Hematopoietic multipotent progenitor cell treated with erythropoietin and hydrocortisone succinate and interleukin-3 and kit ligand, for 17 days (in vitro differentiated cells): Measurements from ENCODE around the gene PRKN.

Source experiments
- DNase-seq: peaks from one replicate; pipeline ENCODE4 v3.0.0-alpha.2; 2015; ENCODE audit warnings: low spot score

The PRKN gene

DNA sequence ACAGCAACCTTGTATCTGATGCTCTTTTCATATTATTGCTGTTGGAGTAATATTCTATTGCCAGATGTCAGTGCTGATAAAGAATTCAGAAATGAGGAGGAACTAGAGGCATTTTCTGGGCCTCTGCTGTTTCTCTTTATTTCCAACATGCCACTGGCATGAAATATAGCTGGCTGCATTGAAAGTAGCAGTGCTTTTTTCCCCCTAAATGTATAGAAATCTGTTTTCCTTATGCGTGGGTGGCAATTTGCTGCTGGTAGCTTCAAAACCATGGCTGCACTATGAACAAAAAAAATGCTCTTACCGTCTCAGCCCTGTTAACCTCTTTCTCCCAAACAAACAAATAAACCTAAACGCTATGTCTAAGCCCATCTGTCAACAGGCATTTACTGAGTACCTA lies 1011.4 kb downstream of the PRKN start:
- DNase-seq = no peak

DNA sequence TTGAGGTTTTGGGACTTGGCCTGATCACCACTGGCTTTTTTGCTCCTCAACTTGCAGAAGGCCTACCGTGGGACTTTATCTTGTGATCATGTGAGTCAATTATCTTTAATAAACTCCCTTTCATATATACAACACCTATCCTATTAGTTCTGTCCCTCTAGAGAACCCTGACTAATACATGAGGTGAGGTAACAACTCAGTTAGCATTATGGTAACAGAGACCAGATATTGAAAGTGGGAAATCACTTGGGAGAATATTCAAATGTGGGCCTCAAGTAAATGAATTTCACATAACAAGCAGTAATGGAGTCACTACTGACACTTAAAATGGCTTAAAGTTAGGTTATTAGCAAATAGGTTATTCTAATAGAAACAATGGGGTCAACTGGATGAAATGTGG lies 1015.6 kb downstream of the PRKN start:
- DNase-seq = no peak

DNA sequence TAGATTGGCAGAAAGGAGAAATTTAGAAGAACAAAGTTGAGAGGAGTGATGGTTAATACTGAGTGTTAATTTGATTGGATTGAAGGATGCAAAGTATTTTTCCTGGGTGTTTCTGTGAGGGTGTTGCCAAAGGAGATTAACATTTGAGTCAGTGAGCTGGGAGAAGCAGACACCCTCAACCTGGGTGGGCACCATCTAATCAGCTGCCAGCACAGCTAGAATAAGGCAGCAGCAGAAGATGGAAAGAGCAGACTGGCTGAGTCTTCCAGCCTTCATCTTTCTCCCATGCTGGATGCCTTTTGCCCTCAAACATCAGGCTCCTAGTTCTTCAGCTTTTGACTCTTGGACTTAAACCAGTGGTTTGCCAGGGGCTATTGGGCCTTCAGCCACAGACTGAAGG lies 1016.1 kb downstream of the PRKN start:
- no peak for DNase-seq

DNA sequence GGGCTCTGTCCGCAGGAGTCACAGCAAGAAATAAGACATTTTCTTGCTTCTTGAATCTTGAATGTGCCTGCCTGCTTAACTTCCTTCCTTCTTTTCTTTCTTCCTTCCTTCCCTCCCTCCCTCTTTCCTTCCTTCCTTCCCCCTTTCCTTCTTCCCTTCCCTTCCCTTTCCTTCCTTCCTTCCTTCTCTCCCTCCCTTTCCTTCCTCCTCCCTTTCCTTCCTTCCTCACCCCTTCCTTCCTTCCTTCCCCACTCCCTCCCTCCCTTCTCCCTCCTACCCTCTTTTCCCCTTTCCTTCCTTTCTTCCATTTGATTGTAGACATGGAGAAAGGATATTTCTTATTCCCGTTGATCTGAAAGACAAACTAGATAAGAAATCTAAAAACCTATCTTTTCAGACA lies 1016.9 kb downstream of the PRKN start:
- DNase-seq = no peak

DNA sequence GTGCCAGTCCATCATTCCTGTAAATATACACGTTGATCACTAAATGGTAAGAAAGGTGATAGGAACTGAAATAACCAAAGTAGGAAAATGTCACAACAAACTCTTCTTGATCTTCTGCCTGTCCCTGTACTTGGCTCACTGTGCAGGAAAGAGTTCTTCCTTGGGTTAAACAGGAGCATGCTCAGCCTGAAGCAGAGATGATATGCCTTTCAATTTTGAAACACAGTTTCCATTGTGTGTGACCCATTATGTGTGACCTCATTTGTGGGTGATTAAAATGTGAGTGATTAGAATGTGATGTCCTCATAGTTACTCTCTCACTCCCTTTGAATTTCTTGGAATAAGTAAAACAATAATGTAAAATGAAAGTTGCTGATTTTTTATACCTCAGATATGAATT lies 1026.5 kb downstream of the PRKN start:
- DNase-seq = no peak

DNA sequence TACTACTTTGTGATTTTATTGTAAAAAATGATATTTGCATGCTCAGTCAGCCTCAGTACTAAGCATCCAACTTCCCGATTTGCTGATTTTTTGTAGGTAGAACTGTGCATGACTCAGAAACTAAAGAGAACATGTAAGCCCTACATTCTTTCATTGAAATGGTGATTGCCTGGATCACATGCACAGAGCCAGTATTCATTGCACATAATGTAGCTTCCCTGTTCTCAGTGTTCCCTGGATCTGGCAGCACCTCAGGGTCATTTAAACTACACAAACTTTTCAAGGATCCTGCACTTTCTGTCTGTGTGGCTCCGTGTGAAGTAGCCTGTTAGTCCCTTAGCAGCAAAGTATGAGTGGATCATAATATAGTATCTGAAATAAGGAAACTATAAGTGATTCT lies 1030.8 kb downstream of the PRKN start:
- no peak for DNase-seq

DNA sequence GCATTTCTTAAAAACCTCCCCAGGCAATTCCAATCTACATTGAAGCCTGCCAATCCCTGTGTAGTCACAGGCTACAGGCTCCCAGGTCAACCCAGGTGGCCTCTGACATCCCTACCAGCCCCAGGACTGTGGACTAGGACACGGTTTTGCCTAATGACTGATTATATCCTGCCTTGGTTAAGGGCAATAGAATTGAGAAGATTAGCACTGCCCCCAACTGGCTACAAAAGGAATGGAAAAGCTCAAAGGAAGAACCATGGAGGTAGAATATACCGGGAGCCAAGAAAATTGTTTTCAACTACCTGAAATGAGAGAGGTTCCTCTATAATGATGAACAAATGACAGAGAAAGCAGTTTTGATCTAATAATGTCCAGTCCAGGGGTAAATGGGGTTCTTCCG lies 1032.6 kb downstream of the PRKN start:
- no peak for DNase-seq

DNA sequence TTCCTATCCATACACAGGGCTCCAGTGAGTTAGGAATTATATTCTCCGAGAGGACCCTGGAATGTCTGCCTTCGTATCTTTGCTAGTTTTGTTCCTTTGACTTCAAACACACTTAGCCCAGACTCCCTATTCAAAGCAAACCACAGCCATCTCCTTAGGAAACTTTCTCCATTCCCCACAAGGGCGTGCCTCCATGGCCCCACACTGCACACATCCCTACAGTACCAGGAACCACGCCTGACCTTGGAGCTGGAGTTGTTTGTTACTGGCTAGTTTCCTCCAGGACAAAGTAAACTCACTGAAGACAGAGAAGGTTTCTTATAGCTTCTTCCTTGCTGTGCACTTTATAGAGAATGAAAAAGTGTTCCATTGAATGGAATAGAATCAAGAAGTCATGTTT lies 1040.9 kb downstream of the PRKN start:
- no peak for DNase-seq

DNA sequence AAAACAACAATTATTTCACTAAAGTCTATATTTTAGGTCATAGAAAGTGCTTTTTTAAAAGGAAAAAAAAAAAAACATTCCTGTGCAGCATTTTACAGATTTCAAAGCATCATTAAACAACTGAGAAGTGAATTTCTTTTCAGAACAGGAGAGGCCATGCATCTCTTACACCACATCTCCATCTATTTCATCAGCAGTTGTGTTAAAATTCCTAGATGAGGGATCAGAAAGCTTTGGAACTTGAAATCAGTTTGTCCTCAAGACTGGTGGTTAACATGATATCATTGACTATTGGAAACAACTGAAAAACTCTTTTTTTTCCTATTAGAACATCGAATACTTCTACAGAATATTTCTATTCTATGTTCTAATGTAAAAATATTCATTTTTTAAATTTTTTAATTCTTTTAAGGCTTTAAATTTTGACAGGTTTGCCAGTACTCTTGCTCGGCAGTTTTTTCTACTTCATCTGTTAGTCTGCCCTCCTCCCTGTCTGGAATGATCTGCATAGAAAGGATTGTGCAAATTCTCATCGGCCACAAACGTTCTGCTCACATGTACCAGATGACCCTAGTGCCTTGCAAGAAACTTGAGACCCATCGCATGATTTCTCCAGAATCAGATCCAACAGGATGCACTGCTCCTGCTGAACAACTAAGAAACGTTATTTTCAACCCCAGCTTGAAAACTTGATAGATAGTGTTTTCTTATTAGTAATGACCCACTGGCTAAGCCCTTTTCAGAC lies 1042.7 kb downstream of the PRKN start:
- DNase-seq = no peak

DNA sequence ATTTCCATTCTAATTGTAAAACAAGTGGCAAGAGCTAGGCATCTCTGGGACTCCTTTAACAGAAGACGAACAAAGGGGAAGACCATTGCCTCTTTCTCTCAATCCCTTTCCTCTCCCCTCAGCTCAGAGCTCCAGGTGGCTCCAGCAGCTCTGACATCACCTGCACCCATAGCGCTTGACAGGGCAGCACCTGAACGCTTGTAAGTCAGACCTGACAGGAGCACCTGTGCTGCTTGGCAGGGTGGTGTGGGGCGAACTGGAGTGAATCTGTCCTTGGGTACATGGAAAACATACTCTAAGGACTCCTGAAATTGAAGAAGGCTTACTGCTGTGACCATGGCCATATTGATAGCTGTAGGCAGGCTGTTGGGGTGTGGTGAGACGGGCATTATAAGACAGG lies 1044.2 kb downstream of the PRKN start:
- no peak for DNase-seq

DNA sequence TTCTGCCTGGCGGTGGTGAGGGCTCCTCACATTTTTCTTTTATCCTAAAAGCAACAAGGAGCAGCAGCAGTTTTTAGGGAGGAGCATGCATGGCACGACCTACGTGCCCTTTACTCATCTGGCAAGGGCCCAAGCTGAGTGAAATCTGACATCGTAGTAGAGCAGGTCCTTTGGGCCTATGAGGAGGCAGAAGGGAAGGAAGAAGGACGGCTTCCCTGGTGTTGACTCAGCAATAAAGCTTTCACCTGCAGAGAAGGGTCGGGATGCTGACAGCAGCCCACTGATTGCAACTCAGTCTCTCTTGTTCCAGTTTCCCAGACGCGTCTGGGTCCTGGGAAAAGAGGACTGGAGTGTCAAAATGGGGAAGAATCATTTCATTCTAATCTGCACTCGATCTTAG lies 1044.6 kb downstream of the PRKN start:
- no peak for DNase-seq

DNA sequence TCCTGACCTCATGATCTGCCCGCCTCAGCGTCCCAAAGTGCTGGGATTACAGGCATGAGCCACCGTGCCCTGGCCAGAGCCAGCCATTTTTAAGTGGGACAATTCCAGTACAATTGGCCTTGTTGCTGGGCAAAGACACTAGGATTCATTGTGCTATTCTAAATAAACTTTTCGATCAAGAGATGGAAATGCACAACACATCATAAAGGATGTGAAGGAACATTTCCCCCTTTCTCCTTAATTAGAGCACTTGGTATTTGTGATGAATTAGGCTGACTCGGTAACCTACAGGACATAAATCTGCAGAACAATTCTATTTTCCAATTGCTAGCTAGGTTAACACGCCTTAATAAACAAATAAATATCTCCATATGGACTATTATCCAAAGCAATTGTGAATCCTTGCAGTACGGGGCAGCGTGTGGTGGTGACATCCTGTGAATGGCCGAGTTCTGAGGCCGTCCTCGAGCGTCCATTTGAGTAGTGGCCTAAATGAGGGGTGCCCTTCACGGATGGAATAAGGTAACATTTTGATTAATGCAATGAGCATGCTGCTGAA lies 1047.5 kb downstream of the PRKN start:
- DNase-seq = no peak

DNA sequence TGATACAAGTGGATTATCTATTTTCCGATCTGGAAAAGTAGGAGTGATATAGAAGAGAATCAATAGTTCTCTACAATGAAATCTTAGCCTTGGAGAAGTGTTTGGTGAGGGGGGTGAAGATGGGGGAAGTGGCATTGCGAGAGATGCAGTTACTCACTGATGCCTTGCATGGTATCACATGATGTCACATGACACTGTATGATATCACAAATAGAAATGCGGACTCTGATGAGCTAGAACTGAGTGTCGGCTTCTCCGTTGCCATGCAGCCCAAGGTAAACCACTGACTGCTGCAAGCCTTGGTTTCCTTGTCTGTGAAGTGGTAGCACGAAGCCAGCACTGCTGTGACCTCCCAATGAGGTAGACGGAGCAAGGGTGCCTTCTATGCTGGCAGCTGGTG lies 1050.4 kb downstream of the PRKN start:
- DNase-seq = no peak

DNA sequence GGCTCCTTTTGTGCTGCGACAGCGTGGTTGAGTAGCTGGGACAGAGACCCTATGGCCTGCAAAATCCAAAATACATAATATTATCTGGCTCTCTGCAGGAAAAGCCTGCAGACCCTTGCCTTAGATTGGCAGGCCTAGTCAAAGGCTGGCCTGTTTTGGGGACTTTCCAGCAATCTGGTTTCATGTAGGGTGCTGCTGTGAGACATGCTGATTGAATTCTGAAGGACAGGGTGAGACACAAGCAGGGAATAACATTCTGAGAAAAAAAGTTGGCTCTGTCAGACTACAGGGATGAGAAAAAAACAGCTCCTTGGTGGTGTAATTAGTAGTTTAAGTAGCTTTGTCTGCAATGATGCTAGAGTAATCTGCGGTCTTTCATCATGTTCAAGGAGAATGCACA lies 1051.0 kb downstream of the PRKN start:
- DNase-seq = no peak

DNA sequence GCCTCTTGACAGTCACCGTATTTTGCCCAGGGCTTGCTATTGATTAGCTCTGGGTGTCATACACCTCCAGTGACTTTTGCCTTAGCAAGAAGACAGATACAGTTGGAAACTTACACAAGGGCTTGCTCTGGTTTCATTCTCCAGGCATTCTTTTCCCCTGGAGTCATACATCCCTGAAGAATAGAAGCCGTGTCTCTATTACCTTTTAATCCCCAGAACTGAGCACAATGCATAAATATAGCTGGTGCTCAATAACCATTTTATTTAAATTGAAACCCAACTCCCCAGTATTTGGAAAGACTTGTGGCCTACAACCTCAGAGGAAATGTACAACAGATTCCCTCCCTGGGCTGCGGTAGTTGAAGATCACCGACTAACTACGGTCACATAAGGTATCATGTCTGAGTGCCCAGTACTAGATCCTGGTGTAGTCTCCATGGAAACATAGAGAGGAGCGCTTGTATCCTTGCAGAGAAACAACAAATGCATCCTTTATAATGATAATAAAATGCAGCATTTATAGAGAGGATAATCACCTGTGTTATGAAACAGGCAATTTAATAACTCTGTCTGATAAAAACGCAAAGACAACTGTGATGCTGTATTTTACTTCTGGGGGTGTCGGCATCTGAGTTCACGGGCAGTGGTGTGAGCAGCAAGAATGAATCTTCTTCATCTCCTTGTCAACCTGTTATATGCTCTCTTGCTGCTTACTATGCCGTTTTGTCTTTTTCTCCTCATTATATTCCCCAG lies 1052.5 kb downstream of the PRKN start:
- DNase-seq = no peak

DNA sequence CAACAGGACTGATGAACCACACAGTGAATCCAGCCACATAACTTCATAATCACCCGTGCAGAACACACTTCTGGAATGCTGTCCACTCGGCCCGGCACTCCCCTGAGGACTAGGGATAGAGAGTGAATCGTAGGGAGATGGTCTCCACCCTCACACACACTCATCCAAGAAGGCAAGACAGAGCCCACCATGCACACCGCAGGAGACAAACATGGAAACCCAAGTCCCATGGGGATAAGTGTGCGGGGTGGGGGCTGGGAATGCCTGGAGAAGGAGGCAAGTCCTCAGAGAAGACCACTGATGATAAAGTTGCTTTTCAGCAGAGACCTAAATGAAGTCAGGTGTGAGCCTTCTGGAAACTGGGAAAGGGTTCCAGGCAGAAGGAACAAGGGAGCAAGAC lies 1054.5 kb downstream of the PRKN start:
- DNase-seq = no peak

DNA sequence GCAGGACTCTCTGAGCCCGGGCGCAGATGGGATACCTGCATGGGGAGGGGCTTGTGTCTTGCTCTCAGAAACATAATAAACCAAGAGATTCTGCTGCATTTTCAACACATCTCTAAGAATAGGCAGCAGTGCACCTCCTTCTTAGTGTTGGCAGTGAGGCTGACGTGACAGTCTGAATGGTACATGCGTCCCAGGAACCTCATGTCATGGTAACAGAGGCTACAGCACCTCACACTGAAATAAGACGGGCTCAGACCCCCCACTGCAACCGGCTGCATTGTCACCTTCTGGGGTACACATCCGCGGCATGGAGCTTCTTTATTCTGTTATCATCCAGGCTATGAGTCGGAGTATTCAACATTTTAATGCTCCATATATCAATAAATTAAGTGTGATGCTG lies 1056.4 kb downstream of the PRKN start:
- DNase-seq = no peak

DNA sequence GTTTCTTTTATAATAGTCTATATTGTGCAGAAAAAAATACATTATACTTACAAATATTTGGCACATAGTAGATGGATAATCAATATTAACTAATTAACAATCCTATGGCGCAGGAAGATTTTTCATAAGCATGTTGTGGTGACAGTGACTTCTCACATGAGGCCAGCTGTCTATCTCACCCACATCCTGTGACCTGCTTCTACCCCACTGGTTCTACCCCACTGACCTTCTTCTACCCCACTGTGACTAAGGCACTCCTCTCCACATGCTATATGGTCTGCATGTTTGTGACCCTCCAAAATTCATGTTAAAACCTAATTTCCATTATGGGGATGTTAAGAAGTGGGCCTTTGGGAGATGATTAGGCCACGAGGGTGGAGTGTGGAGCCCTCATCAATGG lies 1058.9 kb downstream of the PRKN start:
- no peak for DNase-seq

DNA sequence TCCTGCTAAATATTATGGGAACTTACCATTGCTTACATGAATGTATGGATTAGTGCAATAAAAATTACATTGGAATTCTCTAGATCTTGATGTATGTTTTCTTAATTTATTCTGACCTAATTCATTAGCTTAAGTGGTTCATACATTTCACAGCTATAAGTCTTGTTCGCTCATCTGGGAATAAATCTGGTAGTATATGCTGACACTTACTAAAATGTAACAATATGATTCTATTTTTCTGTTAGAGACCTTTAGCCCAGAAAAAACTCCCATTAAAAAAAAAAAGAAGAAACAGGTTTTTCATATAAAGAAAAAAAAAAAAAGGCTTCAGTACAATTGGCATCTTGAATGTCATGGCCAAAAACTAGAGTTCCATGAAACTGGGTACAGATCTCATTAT lies 1059.6 kb downstream of the PRKN start:
- no peak for DNase-seq

DNA sequence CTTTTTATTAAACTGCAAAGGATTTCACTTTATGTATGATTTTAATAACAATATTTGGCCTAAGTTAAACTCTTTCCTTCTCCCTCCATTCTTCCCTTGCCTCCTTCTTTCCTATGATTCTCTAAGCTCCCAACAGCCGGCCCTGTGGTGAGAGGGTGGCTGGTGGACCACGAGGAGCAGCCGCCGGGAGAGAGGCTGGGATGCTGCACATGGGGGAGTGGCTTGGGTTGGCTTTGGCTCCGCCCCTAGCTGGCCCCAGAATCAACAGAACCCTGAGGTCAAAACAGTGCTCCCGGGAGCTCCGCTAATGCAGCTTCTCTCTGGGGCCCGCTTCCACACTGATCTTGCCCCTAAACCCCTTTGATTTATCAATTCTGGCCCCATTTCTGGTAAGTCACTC lies 1063.9 kb downstream of the PRKN start:
- no peak for DNase-seq

DNA sequence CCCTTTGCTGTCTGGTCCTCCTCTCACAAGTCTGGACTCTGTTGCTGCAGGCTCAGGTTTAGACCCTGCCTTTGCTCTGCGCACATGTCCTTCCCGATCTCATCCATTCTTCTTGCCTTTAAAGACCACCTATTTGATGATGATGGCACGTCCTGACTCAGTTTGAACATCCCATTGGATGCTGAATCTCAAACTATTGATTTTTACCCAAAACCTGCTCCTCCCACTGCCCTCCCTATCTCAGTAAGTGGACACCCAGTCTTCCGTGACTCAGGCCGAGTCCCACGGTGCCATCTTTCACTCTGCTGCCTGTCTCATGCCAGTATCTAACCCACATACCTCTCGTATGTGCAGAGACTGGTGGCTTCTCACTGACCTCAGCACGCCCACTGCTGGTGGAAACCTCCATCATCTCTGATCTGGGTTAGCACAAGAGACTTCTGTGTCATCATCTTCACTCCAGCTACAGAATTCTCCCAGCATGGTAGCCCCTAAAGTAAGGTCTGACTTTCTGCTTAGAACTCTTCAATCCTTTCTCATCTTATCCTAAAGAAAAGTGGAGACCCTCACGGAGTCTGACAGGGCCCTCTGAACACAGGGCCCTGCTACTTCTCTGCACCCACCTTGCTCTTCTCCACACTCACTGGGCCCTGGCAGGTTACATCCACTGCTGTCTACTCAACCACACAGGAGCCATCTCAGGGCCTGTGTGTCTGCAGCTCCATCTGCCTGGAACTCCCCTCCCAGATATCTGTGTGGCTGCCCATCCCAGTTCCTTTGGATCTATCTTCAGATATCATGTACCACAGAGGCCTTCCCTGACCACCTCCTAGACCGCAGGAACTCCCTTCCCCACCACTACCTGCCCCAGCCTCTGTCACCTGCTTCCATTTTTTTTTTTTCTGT lies 1066.6 kb downstream of the PRKN start:
- DNase-seq = no peak

DNA sequence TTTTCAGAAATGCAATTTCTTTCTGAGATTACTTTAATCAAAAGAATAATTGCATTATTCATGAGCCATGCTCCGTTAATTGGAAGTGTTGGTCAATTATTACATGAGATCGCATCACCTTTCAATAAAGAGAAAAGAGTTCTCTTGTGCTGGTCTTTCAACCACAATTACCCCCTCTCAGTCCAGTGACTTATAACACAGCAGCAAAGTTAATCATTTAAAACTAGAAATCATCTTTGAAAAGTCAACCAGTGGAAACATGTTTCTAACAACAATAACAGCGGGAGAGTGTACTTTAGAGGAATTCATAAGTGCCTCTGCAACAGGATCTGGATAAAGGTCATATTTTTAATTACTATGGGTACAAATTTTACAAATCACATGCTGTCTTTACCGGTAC lies 1069.4 kb downstream of the PRKN start:
- no peak for DNase-seq

DNA sequence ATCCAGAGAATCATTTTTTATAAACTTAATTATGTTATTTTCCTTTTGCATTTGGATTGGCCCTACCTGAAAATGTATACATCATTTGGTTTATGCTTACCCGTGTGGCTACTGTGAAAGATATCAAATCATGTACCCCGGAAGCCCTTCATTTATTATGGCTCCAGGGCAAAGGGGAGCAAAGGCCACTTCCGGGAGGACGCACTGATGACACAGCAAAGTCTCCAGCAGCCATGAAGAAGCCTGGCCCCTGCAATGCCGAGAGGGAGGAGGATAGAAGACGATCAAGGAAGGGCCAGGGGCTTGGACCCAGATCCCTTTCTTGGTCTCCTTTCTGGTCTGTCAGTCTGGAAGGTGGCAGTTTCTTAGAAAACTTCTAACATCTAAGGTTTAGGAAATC lies 1073.4 kb downstream of the PRKN start:
- no peak for DNase-seq
